Astrocyte of the hippocampus (primary cell): ENCODE measurements around the gene VWC2L.
A peak's percentile ranks its signal among the peaks of the same experiment; 100 is the strongest.

ENCODE experiments used
- DNase-seq: peaks from one replicate; pipeline ENCODE4 v3.0.0; 2011; ENCODE audit warnings: low read depth, low spot score

VWC2L gene

GRCh38 chr2:214536625-214537024 is 125.8 kb downstream of the VWC2L start:
- DNase-seq = peak; percentile 19

DNA sequence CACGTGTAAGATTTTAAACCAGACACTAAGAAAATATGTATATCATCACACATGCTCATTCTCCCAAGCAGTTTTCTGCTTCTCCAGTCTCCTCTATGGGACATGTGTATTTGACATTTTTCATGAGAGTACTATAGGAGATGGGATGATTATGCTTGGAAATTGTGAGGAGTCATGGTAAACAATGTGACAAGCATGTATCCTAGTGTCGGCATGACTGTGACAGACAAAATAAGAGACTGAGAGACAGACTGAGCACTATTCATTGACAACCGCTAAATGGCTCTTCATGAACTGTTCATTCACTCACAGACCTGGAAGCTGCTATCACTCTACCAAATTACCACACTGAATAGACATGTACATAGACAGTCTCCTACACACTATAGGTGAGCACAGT is 127.1 kb downstream of the VWC2L start:
- no peak for DNase-seq

DNA sequence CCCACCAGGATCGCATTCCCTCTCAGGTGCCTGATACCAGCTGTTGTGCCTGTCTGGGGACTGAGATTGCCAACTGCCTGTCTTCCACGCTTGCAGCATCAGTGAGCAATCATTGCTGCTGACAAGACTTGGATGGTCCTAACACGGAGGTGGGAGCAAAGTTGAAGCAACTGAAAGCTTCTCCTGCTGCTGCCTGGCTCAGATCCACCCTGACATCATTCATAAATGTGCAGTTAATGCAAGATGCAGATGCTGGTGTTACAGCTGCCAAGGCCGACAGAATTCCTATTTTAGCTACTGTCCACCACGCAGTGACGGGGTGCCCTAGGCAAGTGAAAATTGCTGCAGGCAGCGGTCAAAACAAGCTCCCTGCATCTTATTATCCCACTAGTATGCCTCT is 131.4 kb downstream of the VWC2L start:
- DNase-seq = no peak

DNA sequence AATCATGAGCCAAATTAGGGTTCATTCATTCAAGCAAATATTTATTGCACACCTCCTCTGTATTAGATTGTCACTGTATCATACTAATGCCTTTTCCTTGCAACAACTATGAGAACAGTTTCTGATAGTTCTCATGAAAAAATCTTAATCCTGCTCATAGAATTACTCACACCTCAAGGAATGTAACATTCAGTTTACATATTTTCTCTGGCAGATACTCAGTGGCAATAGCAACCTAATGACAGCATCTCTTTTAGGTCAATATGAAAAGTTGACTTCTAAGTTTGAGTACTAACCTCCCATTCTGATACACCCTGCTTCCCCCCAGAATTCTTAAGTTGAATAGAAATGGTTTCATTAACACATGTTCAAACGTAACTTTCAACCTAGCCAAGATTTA is 132.0 kb downstream of the VWC2L start:
- DNase-seq = peak; percentile 54

DNA sequence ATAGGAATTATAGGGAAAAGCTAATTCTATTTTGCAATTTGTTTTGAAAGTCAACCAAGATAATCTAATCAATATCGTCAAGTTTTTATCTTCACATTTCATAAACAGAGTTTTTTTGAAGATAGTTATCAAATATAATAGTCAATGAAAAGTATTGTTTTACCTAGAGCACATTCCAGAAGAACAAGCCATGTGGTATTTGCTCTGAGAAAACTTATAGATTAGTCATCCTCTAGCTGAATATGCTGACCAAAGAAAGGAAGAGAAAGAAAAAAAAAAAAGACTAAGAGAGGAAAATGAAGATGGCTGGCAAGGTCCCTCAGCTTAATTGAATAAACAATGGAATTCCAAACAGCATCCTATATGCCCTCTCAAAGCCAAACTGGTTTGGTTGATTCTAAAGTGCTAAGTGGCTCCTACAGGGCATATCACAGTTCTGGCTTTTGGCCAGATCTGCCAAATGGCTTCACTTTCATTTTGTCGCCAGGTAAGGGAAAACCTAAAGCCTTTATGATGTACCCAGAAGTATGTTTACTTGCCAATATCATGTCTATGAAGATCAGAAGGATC is 132.6 kb downstream of the VWC2L start:
- peak; percentile 53 for DNase-seq

DNA sequence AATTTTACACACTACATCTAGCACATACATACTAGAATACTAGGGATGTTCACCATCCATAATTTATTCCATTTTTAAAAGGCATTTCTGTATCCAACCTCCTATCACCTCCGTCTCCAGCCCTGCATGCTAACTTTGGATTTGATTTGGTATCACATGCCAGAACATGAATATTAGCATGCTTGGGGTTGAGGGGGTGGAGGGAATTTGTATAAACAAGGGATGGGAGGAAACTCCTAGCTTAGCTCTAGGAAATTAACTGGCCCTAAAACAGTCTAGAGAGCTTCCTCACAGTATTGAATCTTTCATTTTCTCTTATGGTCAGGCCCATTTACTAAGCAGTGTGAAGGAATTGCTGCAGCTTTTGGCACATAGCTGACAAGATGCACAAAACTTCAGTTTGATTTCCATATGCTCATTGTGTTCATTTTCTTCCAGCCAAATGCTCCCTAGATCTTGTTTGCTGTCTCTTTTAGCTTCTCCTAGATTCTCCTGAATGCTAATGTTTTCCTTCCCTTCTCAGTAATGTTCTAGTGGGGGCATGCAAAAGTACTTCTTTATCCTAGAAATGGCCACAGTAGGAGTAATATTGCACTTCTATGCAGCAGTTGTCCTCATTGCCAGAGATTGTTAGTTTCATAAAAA is 135.2 kb downstream of the VWC2L start:
- DNase-seq = no peak

GRCh38 chr2:214547931-214548330 is 137.1 kb downstream of the VWC2L start:
- no peak for DNase-seq

DNA sequence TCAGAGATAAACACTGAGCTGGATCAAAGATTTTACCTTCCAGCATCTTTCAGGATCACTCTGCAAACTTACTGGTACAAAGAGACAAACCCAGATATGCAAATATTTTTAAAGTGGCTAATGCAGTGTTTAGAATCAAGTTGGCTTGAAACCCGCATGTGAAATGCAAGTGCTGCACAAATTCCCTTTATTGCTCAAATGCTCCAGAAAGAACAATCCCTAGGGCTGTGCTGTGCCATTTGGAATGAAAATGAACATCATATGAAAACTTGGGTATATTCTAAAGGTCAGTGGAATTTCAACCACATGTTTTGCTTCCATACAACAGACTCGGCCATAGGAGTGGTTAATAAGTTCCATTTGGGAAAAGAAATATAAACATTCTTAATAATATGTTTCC is 139.1 kb downstream of the VWC2L start:
- DNase-seq = no peak

DNA sequence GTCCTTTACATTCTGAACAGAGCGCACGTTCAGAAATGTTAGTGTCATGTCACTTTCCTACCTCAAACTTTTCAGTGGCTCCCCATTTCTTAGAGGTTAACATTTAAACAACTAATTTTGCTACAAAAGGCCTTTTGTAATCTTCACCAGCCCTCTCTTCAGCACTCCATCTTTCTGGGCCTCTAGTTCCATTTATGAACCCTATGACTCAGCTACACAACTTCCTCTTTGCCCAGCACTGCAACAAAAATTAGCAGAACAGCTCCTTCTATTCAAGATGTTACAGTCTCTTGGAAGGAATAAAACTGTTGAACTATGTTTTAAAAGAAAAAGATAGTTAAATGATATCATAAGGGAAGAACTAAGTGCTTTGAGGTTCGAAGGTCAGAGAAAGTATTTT is 139.9 kb downstream of the VWC2L start:
- DNase-seq = no peak

DNA sequence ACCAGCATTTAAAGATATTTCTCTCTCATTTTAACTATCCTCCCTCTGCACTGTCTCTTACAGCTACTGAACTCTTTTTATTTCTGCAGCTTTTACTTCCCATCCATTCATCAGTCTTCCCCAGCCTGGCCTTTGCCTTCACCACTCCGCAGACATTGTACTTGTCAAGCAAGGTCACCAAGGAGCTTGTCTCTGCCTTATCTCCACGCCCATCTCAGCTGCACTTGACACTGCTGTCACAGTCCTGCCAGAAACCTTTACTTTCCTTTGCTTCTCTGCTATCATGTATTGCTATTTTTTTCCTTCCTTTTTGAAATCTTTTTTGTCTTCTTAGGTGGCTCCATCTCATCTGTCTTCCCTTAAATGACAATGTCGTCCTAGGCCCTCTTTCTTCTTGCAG is 147.0 kb downstream of the VWC2L start:
- no peak for DNase-seq

DNA sequence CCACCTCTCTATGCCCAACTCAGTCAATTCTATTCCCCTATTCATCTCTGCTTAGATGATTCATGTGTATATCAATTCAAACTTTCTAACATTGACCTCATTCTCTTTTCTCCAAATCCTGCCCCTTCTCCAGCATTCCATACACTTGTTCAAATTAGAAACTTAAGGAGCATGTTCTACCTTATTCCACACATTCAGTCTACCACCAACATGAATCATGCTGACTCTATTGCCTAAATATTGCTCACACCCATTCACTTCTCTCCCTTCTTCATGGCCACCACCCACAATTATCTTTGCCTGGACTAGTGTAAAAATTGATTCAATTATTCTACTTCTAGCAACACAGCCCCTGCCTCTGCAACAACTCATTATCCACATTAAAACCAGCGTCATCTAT is 147.5 kb downstream of the VWC2L start:
- DNase-seq = no peak

- DNase-seq = no peak
These were observed 149.3 kb downstream of the VWC2L start for GRCh38 chr2:214560176-214560575.

DNA sequence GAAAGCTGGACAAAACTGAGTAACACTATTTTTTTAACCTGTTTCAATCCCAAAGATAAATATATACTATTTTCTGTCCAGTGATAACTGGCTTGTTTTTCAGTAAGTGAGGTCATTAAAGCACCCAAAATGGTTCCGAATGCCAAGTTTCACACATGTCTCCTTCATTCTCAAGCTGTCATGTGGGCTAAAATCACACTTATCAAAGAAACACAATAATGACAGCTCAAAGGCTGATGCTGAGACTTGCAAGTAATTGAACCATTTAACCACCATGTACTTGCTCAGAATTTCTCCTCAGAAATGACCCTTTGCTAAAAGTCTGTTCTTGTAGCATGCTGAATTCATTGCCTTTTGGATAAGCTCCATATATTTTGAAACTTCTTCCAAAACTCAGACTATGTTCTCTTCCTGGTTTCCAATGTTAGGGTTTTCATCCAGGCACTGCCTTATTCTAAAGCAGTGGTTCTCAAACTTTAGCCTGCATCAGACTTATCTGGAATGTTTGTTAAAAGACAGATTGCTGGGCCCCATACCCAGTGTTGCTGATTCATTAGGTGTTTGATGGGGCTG is 149.8 kb downstream of the VWC2L start:
- no peak for DNase-seq

GRCh38 chr2:214565246-214565645 is 154.4 kb downstream of the VWC2L start:
- DNase-seq = no peak

DNA sequence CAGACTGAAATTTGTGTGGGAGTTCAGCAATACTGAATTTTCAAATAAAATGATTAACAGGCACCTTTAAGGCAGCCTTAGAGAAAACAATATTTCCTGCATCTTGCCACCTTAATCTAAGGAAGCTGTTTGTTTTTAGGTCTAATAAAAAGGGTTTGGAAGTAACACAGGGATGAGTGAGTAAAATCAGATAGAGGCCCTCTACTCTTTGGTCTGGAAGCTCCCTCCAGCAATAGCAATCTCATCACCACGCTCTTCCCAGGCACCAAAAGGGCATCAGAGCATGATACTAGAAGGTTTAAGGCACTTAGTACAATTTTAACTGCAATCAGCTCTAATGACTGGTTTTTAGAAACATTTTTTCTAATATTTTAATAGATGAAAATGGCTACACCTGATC is 155.6 kb downstream of the VWC2L start:
- no peak for DNase-seq

DNA sequence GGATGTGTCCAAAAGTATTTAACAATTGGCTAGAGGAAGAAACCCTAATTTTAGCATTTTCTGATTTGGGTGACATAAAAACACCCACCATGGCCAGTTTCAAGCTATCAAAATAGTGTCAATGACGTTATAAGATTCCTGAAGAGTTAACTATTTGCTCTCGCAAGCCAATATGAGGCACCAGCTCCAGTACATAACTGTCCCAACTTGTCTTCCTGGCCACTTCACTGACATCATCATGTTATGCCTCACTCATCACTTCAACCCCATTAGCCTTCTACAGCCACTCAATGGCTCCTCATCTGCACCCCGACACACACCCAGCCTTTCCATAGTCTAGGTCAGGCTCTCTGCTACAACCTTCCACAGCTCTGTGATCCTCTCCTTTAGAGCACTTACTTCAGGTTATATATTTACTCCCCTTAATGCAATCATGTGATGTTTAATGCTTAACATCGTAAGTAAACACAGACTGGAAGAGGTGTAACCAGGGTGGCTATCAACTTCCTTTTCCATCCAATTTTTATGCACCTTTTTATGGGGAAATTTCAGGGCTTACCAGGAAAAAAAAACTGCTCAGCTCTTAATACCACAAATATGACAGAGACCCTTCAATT is 158.7 kb downstream of the VWC2L start:
- DNase-seq = no peak

DNA sequence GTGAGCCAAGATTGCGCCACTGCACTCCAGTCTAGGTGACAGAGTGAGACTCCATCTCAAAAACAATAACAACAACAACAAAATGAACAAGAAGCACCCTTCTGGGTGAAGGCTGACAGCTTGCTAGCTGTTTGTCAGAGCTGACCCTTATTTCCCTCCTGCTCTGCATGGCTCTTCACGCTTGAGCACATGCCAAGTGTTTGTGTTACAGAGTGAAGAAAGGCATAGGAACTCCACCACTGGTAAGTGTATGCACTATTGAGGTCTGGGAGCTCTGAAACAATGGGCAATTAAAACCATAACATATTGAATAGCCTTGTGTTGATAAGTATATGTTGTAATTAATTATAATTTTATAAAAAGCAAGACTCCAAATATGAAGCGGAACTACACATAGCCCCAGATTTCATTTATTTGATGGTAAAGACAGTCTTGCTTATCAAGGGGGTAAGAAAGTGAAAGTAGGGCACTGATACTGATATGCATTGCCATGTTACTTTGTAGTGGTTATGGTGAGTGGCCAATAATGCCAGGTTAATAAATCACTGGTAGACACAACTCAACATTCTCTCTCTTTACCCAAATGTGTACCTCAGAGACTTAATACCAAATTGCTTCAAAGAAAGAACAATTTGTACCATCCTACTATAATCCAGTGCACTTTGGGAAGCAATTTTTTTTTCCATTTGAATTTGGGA is 163.4 kb downstream of the VWC2L start:
- DNase-seq = peak; percentile 52

- DNase-seq = peak; percentile 78
These were observed 164.2 kb downstream of the VWC2L start for GRCh38 chr2:214575030-214575429.

GRCh38 chr2:214575465-214575864 is 164.6 kb downstream of the VWC2L start:
- peak; percentile 41 for DNase-seq

GRCh38 chr2:214577769-214578168 is 166.9 kb downstream of the VWC2L start:
- DNase-seq = no peak

- no peak for DNase-seq
These were observed 167.6 kb downstream of the VWC2L start for GRCh38 chr2:214578442-214578841.

GRCh38 chr2:214579035-214579434 is 168.2 kb downstream of the VWC2L start:
- no peak for DNase-seq
